NB4 (cell line): Measurements from ENCODE around the gene DTL.

Experiments
- CTCF ChIP-seq: IDR thresholded peaks from one replicate; pipeline ENCODE4 v1.5.1; 2012; ENCODE audit warnings: low read depth, low read length
- MAX ChIP-seq: IDR thresholded peaks from 2 replicates; pipeline ENCODE4 v1.6.1; 2011; ENCODE audit warnings: low read depth, low read length
- MYC ChIP-seq: IDR thresholded peaks from 2 replicates; pipeline ENCODE4 v1.6.1; 2011; ENCODE audit warnings: low read depth, low read length
- POLR2A ChIP-seq: IDR thresholded peaks from 2 replicates; pipeline ENCODE4 v1.6.1; 2011; ENCODE audit warnings: mild to moderate bottlenecking; ENCODE audit not compliant: insufficient read length; ENCODE audit errors: extremely low read depth

- no peak for TF ChIP-seq POLR2A
- no peak for TF ChIP-seq CTCF
- no peak for TF ChIP-seq MAX
- TF ChIP-seq MYC, result no peak
Observed at GRCh38 chr1:212104586-212105325, 69.2 kb downstream of the DTL start.
